HUES6 (cell line): Measurements from ENCODE around the gene EPHA1.

Source experiments
- H3K27ac ChIP-seq: 2 replicates; pipeline ENCODE4 v1.7.0; 2013; ENCODE audit warnings: low read depth, mild to moderate bottlenecking, low read length, inconsistent platforms
- H3K27me3 ChIP-seq: 2 replicates; pipeline ENCODE4 v1.6.1; 2013; ENCODE audit warnings: low read length; ENCODE audit not compliant: control insufficient read depth, insufficient read depth
- H3K36me3 ChIP-seq: 2 replicates; pipeline ENCODE4 v1.6.1; 2013; ENCODE audit warnings: low read length; ENCODE audit not compliant: control insufficient read depth, insufficient read depth
- H3K4me1 ChIP-seq: 2 replicates; pipeline ENCODE4 v1.6.1; 2013; ENCODE audit warnings: low read length; ENCODE audit not compliant: control insufficient read depth, insufficient read depth
- H3K4me3 ChIP-seq: 2 replicates; pipeline ENCODE4 v1.5.1; 2013; ENCODE audit warnings: low read depth, low read length
- H3K9ac ChIP-seq: one replicate; pipeline ENCODE4 v1.6.1; 2013; ENCODE audit warnings: mild to moderate bottlenecking, low read length
- H3K9me3 ChIP-seq: 2 replicates; pipeline ENCODE4 v1.6.1; 2013; ENCODE audit warnings: low read depth, low read length; ENCODE audit not compliant: control insufficient read depth, insufficient read depth

Gene EPHA1

GRCh38 chr7:143408686-143409561 lies at the start of gene EPHA1:
Gene EPHA1 (minus strand): TSS chr7:143408856. CDS start chr7:143408805, 51 bp downstream.
- Histone ChIP-seq H3K27ac (peak within 1 kb of the TSS; percentile 72; the same call in 1 of the 2 replicates), H3K36me3 (peaks cover 15% of the 10 kb centered on the region), H3K4me1 (peaks cover 75% of the 10 kb centered on the region), H3K9me3 (no peaks in the 10 kb centered on the region), H3K4me3 (peak within 1 kb of the TSS; percentile 84), H3K9ac (peak within 1 kb of the TSS; percentile 86), H3K27me3 (no peaks in the 10 kb centered on the region)

- H3K4me3 ChIP-seq = no peak overlapping the region
- H3K27ac ChIP-seq = no peak overlapping the region
- no peak overlapping the region for H3K9ac ChIP-seq
Measured at GRCh38 chr7:143458263-143458662, 49.6 kb upstream of the EPHA1 start.

GRCh38 chr7:143456992-143457793 lies 48.5 kb upstream of the EPHA1 start:
- H3K9me3 ChIP-seq = peaks cover 9% of the 10 kb centered on the region
- H3K27me3 ChIP-seq = no peaks in the 10 kb centered on the region
- no peak overlapping the region for H3K4me3 ChIP-seq
- no peaks in the 10 kb centered on the region for H3K36me3 ChIP-seq
- H3K4me1 ChIP-seq = no peaks in the 10 kb centered on the region
- H3K27ac ChIP-seq = no peak overlapping the region
- no peak overlapping the region for H3K9ac ChIP-seq

More at GRCh38 chr7:143458263-143458662, 49.6 kb upstream of the EPHA1 start:
- Histone ChIP-seq H3K4me1 (no peaks in the 10 kb centered on the region), H3K9me3 (peaks cover 14% of the 10 kb centered on the region), H3K27me3 (no peaks in the 10 kb centered on the region), H3K36me3 (no peaks in the 10 kb centered on the region)

- Histone ChIP-seq H3K27me3 (no peaks in the 10 kb centered on the region), H3K4me3 (no peak overlapping the region), H3K9ac (no peak overlapping the region), H3K36me3 (no peaks in the 10 kb centered on the region), H3K4me1 (no peaks in the 10 kb centered on the region), H3K9me3 (peaks cover 2% of the 10 kb centered on the region; the same call in 1 of the 2 replicates), H3K27ac (no peak overlapping the region)
Measured at GRCh38 chr7:143455942-143456341, 47.3 kb upstream of the EPHA1 start.

GRCh38 chr7:143455491-143455890 lies 46.8 kb upstream of the EPHA1 start:
- Histone ChIP-seq H3K36me3 (no peaks in the 10 kb centered on the region), H3K9ac (no peak overlapping the region), H3K9me3 (no peaks in the 10 kb centered on the region), H3K27ac (no peak overlapping the region), H3K4me1 (no peaks in the 10 kb centered on the region), H3K4me3 (no peak overlapping the region), H3K27me3 (no peaks in the 10 kb centered on the region)

GRCh38 chr7:143454091-143454680 lies 45.5 kb upstream of the EPHA1 start:
- Histone ChIP-seq H3K36me3 (no peaks in the 10 kb centered on the region), H3K27ac (no peak overlapping the region), H3K4me3 (no peak overlapping the region), H3K9ac (no peak overlapping the region), H3K27me3 (no peaks in the 10 kb centered on the region), H3K4me1 (no peaks in the 10 kb centered on the region), H3K9me3 (no peaks in the 10 kb centered on the region)

- no peak overlapping the region for H3K27ac ChIP-seq
- no peak overlapping the region for H3K9ac ChIP-seq
- H3K9me3 ChIP-seq = no peaks in the 10 kb centered on the region
- no peaks in the 10 kb centered on the region for H3K4me1 ChIP-seq
- H3K27me3 ChIP-seq = no peaks in the 10 kb centered on the region
- no peaks in the 10 kb centered on the region for H3K36me3 ChIP-seq
- H3K4me3 ChIP-seq = no peak overlapping the region
Measured at GRCh38 chr7:143452495-143452894, 43.8 kb upstream of the EPHA1 start.

GRCh38 chr7:143451746-143452145 lies 43.1 kb upstream of the EPHA1 start:
- H3K4me3 ChIP-seq = no peak overlapping the region
- no peak overlapping the region for H3K27ac ChIP-seq

GRCh38 chr7:143451122-143451521 lies 42.5 kb upstream of the EPHA1 start:
- Histone ChIP-seq H3K9me3 (no peaks in the 10 kb centered on the region), H3K27me3 (no peaks in the 10 kb centered on the region), H3K36me3 (no peaks in the 10 kb centered on the region), H3K9ac (no peak overlapping the region), H3K27ac (no peak overlapping the region), H3K4me3 (no peak overlapping the region), H3K4me1 (no peaks in the 10 kb centered on the region)

More at GRCh38 chr7:143451746-143452145, 43.1 kb upstream of the EPHA1 start:
- no peaks in the 10 kb centered on the region for H3K4me1 ChIP-seq
- no peaks in the 10 kb centered on the region for H3K27me3 ChIP-seq
- no peak overlapping the region for H3K9ac ChIP-seq
- H3K9me3 ChIP-seq = no peaks in the 10 kb centered on the region
- H3K36me3 ChIP-seq = no peaks in the 10 kb centered on the region

- Histone ChIP-seq H3K4me1 (peaks cover 8% of the 10 kb centered on the region), H3K4me3 (no peak overlapping the region), H3K27ac (no peak overlapping the region), H3K9ac (no peak overlapping the region), H3K27me3 (no peaks in the 10 kb centered on the region), H3K9me3 (no peaks in the 10 kb centered on the region), H3K36me3 (no peaks in the 10 kb centered on the region)
Measured at GRCh38 chr7:143449793-143450192, 41.1 kb upstream of the EPHA1 start.
